Airway epithelial cell (primary cell): Measurements from ENCODE around the gene GORASP1. TPM values are rescaled to one million over a fixed set of nuclear protein-coding genes. Genes with fewer than 3 reads are reported as not detected.

ENCODE experiments used
- total RNA-seq: library from RNA; depleted of rRNA; stranded (reverse); fragments of >200 nt; gene quantifications from 2 replicates; pipeline ENCODE4 v1.2.3, GENCODE V29; 2015

GORASP1 gene
- 34.1 and 46.4 TPM in 2 replicates for total RNA-seq

DNA sequence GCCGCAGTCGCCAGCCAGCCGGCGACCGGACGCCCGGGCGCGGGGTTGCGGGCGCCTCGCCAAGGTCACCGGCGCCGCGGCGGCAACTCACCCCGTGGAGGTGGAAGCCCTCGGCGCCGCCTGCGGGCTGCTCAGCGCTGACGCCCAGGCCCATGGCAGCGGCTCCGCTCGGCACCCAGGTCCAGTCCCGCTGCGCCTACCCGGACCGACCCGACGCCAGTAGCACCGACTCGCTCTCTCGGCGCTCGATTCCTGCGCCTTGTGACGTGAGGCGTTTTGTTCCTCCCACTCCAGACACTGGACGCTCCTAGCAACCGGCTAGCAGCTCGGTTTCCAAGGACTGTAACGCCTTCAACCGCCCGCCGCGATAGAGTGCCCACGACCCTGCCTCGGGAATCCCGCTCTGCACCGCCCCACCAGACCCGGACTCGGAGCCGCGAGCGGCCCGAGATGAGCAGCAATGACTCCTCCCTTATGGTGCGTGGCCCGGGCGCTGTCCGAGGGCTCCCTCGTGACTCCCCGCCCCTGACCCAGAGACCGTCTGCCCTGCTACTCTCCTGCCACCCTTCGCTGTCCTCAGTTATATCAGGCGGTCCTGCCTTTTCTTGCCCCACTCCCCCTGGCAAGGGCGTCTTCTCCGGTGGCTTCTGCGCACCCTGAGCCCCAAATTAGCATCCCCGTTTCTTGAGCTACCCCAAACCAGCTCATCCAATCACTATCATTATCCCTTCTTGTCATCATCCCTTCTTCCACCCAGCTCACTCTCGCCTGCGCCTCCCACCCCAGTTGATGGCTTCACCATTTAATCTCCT lies at the start of gene GORASP1, which contains the start of gene TTC21A:
TSS of gene GORASP1 (minus strand) at position 240 of the 812 bp plus-strand sequence. CDS start at position 154, 86 bp downstream.
TSS of gene TTC21A (plus strand) at position 293 of the 812 bp plus-strand sequence. CDS start at position 451, 158 bp downstream.

DNA sequence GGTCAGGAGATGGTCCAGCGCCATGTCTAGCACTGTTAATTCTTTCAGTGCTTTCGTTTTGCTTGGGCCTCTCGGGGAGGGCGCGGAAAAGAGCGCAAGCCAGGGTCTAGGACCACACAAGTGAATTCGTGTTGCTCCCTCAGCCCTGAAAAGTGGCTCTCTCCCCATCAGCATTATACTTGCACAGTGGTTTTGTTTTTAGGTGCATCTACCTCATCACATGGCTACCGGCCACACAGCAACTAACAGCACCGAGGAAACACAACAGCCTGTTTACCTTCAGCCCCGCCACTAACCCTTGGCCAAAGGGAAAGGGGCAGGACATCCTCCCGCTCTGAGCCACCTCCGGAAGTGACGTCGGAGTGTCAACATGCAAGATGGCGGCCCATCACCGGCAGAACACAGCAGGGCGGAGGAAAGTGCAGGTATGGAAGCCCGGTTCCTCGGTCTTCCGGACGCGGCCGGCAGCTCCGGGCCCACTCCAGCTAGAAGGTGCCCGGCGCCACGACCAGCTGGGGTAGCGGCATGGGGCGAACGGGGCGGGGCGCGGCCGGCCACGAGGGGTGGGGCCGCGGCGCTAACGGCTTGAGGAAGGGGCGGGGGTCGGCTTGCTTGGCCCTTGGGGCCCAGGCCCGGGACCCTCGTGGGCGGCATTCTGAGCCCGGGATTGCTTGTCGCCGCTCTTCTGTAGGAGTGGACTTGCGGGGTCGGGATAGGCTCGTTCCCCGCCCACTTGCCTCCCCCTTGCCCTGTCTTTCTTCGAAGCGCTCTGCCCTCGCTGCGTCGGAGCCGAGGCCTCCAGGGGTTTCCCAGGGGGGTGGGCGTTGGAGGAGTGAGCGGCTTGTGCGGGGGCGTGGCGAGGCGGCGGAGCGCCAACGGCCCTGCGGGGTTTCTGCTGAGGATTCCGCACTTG lies 55.5 kb downstream of the GORASP1 start, which contains the start of the genes SCN11A and WDR48:
TSS of gene SCN11A (minus strand) at position 296 of the 913 bp plus-strand sequence. CDS start 101,582 bp downstream, outside the sequence.
TSS of gene WDR48 (plus strand) at position 368 of the 913 bp plus-strand sequence. CDS start at position 378, 10 bp downstream.

Other genes with a start within 250 kb of the GORASP1 start
- not detected in 2 replicates for gene SCN11A, start 55.7 kb downstream of the GORASP1 start, total RNA-seq
- 11.7 and 14.2 TPM in 2 replicates for gene WDR48, start 55.6 kb downstream of the GORASP1 start, total RNA-seq
- 0.71 and 2.2 TPM in 2 replicates for gene TTC21A, start 53 bp upstream of the GORASP1 start, total RNA-seq
- gene CSRNP1, start 46.0 kb upstream of the GORASP1 start, total RNA-seq: 15.2 and 19.2 TPM in 2 replicates
- gene XIRP1, start 85.0 kb upstream of the GORASP1 start, total RNA-seq: not detected in 2 replicates
- not detected in 2 replicates for gene CX3CR1, start 172.4 kb upstream of the GORASP1 start, total RNA-seq
- not detected in 2 replicates for gene CCR8, start 222.1 kb upstream of the GORASP1 start, total RNA-seq